Rectal smooth muscle tissue (tissue), 1 donor: Measurements from ENCODE around the gene IGF1R.

Source experiments
- H3K27ac ChIP-seq: one replicate; pipeline ENCODE4 v1.7.0; 2013; ENCODE audit warnings: low read depth, low read length, inconsistent platforms
- H3K27me3 ChIP-seq: one replicate; pipeline ENCODE4 v1.7.0; 2013; ENCODE audit warnings: low read length; ENCODE audit not compliant: control insufficient read depth, insufficient read depth
- H3K36me3 ChIP-seq: one replicate; pipeline ENCODE4 v1.7.0; 2013; ENCODE audit warnings: low read length; ENCODE audit not compliant: control insufficient read depth, insufficient read depth
- H3K4me1 ChIP-seq: one replicate; pipeline ENCODE4 v1.7.0; 2013; ENCODE audit warnings: low read length; ENCODE audit not compliant: control insufficient read depth, insufficient read depth
- H3K4me3 ChIP-seq: one replicate; pipeline ENCODE4 v1.7.0; 2013; ENCODE audit warnings: low read length
- H3K9ac ChIP-seq: one replicate; pipeline ENCODE4 v1.7.0; 2013; ENCODE audit warnings: low read length

IGF1R gene

GRCh38 chr15:98781838-98782237 lies 133.5 kb downstream of the IGF1R start:
- H3K27ac ChIP-seq: no peak overlapping the region
- no peak overlapping the region for H3K9ac ChIP-seq
- no peaks in the 10 kb centered on the region for H3K27me3 ChIP-seq
- H3K36me3 ChIP-seq: no peaks in the 10 kb centered on the region
- H3K4me3 ChIP-seq: no peak overlapping the region
- peaks cover 2% of the 10 kb centered on the region for H3K4me1 ChIP-seq

- no peak overlapping the region for H3K27ac ChIP-seq
- no peak overlapping the region for H3K9ac ChIP-seq
- no peak overlapping the region for H3K4me3 ChIP-seq
- H3K4me1 ChIP-seq: peaks cover 5% of the 10 kb centered on the region
- no peaks in the 10 kb centered on the region for H3K27me3 ChIP-seq
- H3K36me3 ChIP-seq: no peaks in the 10 kb centered on the region
Observed at GRCh38 chr15:98782801-98783200, 134.5 kb downstream of the IGF1R start.

DNA sequence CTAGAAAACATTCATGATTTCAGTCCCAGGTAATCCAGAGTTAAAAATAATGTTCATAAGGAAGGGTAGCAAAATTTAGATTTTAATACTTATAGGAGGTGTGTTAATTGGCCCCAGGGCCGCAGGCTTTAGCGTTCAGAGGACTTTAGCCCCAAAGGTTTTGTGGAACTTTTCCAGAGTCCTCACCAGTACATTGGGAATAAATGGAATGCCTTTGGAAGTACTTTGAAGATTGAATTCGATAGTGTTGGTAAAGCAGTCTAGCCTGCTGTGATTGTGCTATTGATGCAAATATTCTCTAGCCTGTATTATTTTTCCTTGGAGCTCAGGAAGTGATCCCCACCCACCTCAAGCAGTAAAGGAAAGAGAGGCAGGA lies 137.1 kb downstream of the IGF1R start:
- peaks cover 6% of the 10 kb centered on the region for H3K4me1 ChIP-seq
- H3K4me3 ChIP-seq: no peak overlapping the region
- H3K9ac ChIP-seq: no peak overlapping the region
- H3K36me3 ChIP-seq: no peaks in the 10 kb centered on the region
- no peaks in the 10 kb centered on the region for H3K27me3 ChIP-seq
- no peak overlapping the region for H3K27ac ChIP-seq

- H3K9ac ChIP-seq: no peak overlapping the region
- H3K4me1 ChIP-seq: peaks cover 6% of the 10 kb centered on the region
- H3K27me3 ChIP-seq: no peaks in the 10 kb centered on the region
- no peaks in the 10 kb centered on the region for H3K36me3 ChIP-seq
- no peak overlapping the region for H3K27ac ChIP-seq
- no peak overlapping the region for H3K4me3 ChIP-seq
Observed at GRCh38 chr15:98785807-98786621, 137.7 kb downstream of the IGF1R start.

- no peak overlapping the region for H3K9ac ChIP-seq
- H3K36me3 ChIP-seq: no peaks in the 10 kb centered on the region
- H3K27ac ChIP-seq: no peak overlapping the region
- H3K4me1 ChIP-seq: peaks cover 6% of the 10 kb centered on the region
- H3K4me3 ChIP-seq: no peak overlapping the region
- H3K27me3 ChIP-seq: no peaks in the 10 kb centered on the region
Observed at GRCh38 chr15:98786717-98787116, 138.4 kb downstream of the IGF1R start.

GRCh38 chr15:98787194-98787593 lies 138.9 kb downstream of the IGF1R start:
- H3K27me3 ChIP-seq: no peaks in the 10 kb centered on the region
- no peaks in the 10 kb centered on the region for H3K36me3 ChIP-seq
- H3K4me3 ChIP-seq: no peak overlapping the region
- H3K4me1 ChIP-seq: peaks cover 10% of the 10 kb centered on the region
- no peak overlapping the region for H3K27ac ChIP-seq
- no peak overlapping the region for H3K9ac ChIP-seq

DNA sequence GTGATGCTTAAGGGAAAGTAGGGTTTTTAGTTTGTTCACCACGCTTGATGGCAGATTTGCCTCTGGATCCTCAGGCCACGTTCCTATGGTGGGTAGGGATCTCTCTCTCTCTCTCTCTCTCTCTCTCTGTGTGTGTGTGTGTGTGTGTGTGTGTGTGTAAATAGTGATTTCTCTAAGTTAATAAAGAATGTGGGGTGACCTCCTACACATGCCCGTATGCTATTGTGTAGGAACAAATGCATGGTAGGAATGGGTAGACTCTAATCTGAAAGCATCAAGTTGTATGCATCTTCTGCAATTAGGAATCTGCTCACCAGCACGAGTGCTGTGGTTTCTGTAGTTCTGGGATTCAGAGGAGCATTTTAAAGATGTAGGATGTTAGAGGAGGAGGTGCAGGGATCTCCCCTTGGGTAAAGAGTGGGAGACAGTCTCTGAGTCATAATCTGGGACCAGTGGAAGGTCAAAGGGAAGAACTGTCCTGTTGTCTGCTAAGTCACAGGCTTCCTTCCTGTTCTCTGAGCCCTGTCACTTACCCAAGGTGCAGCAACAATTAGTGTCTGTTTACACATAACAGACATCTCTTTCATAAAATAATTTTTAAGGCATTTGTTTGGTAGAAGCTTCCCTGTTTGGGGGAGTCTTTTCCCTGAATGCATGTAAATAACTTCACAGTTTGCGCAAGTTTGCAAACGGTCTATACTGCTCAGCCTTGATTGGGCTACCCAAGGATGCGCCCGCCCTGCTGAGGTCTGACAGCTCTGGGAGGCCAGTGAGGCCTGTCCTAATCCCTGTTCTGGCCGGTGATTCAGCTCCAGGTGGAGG lies 139.8 kb downstream of the IGF1R start:
- Histone ChIP-seq H3K36me3 (no peaks in the 10 kb centered on the region), H3K4me3 (no peak overlapping the region), H3K4me1 (peaks cover 10% of the 10 kb centered on the region), H3K27me3 (no peaks in the 10 kb centered on the region), H3K9ac (no peak overlapping the region), H3K27ac (no peak overlapping the region)

DNA sequence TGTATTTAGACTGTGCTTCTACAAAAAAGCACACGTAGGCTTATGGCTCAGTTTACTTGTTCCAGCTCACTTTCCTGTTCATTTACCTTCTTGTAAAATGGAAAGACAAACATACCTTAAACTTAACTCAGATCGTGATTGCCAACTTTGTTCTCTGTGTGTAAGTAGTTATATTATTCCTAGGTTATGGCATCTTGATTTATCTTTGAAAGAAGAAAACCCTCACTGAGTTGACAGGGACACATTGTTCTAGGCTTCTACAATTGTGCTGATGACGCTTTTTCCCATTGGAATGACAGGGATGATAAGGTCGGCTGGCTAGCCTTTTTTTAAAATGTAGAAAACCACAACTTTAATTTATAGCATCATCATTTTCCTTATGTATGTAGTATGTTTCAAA lies 140.7 kb downstream of the IGF1R start:
- Histone ChIP-seq H3K9ac (no peak overlapping the region), H3K27ac (no peak overlapping the region), H3K27me3 (no peaks in the 10 kb centered on the region), H3K36me3 (no peaks in the 10 kb centered on the region), H3K4me3 (no peak overlapping the region), H3K4me1 (peaks cover 10% of the 10 kb centered on the region)

DNA sequence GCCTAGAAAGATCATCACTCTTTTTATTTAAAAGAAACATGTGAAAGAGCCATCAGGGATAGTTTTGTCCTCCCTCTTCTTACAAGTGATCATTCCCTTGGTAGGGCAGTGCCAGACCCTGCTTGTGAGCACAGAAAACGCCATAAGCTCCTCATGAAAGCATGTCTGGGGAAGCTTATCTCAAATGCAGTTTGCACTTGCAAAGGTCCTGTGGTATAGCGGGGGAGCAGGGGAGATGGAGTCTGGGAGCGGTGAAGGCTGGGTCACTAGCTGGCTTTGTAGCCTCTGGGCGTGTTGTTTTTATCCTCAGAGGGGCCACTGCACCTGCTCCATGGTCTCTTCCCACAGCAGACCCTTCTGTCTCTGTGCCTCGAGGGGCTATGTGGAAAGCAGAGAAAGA lies 141.9 kb downstream of the IGF1R start:
- H3K4me1 ChIP-seq: peaks cover 12% of the 10 kb centered on the region

GRCh38 chr15:98791046-98791701 lies 142.8 kb downstream of the IGF1R start:
- Histone ChIP-seq H3K9ac (no peak overlapping the region), H3K27me3 (no peaks in the 10 kb centered on the region), H3K36me3 (no peaks in the 10 kb centered on the region), H3K4me1 (peaks cover 12% of the 10 kb centered on the region), H3K27ac (no peak overlapping the region), H3K4me3 (no peak overlapping the region)

More for the DNA sequence above, 141.9 kb downstream of the IGF1R start:
- Histone ChIP-seq H3K9ac (no peak overlapping the region), H3K4me3 (no peak overlapping the region), H3K27ac (no peak overlapping the region), H3K27me3 (no peaks in the 10 kb centered on the region), H3K36me3 (no peaks in the 10 kb centered on the region)

GRCh38 chr15:98792117-98792516 lies 143.8 kb downstream of the IGF1R start:
- no peaks in the 10 kb centered on the region for H3K36me3 ChIP-seq
- no peak overlapping the region for H3K9ac ChIP-seq
- H3K27ac ChIP-seq: no peak overlapping the region
- no peak overlapping the region for H3K4me3 ChIP-seq
- H3K27me3 ChIP-seq: no peaks in the 10 kb centered on the region
- H3K4me1 ChIP-seq: peaks cover 8% of the 10 kb centered on the region

DNA sequence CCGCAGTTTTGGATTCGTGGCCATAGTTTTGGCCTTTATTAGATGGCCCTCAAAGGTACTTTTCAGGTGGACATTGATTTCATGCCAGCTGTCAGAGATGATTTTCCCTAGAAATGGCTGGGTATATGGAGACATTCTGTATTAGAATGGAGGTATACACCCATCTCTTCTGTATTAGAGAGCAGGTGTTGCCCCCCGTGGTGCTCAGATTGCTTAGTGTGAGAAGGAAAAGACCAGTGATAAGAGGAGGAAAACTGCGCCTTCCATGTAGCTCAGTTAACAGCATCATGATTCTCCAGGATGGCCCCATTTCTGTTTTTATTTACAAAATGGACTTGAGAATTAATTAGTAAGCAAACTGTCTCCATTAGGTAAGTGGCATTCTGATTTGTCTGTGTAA lies 145.9 kb downstream of the IGF1R start:
- H3K36me3 ChIP-seq: no peaks in the 10 kb centered on the region
- no peak overlapping the region for H3K9ac ChIP-seq
- H3K4me1 ChIP-seq: peaks cover 7% of the 10 kb centered on the region
- no peak overlapping the region for H3K27ac ChIP-seq
- H3K4me3 ChIP-seq: no peak overlapping the region
- H3K27me3 ChIP-seq: no peaks in the 10 kb centered on the region
